ENCODE data around the gene CNOT3. TPM values are rescaled to one million over a fixed set of nuclear protein-coding genes. Genes with fewer than 3 reads are reported as not detected.

The CNOT3 gene
- total RNA-seq, 2 experiments from 2014 or later = 26.7 to 28.7 TPM

- Histone ChIP-seq H3K27me3 (ENCODE audit: control insufficient read depth in 1 of 2, insufficient read depth in 2 of 2, low read length in 2 of 2) (no peaks in the 10 kb centered on the region), H3K4me1 (ENCODE audit: insufficient read depth, low read length) (peaks cover 19% of the 10 kb centered on the region), H3K36me3 (ENCODE audit: insufficient read depth, low read length) (peaks cover 3% of the 10 kb centered on the region), H3K9me3 (ENCODE audit: control insufficient read depth in 1 of 2, insufficient read depth in 1 of 2, low read length in 2 of 2) (no peaks in the 10 kb centered on the region), H3K27ac (ENCODE audit: low read depth in 1 of 2, low read length in 2 of 2) (no peak within 1 kb of the TSS), H3K4me3 (ENCODE audit: low read length) (no peak within 1 kb of the TSS)
- no peak within 1 kb of the TSS for H3K27ac Mint-ChIP-seq
- ChIA-PET CTCF (interaction anchor here (1.1 kb wide), 1 partner anchor 14 kb away, joined by 4 read pairs; no protein-coding TSS in a partner anchor), POLR2A (interaction anchor here (0.6 to 2.3 kb wide), 3 partner anchors 18 to 36 kb away, joined by 3 to 8 read pairs (median 3); partner anchors contain the start of genes CNOT3 and TSEN34)
- intact Hi-C loops (cut with DNase I, micrococcal nuclease) = no loop called here
- no peaks in the 10 kb centered on the region for H3K4me1 Mint-ChIP-seq (ENCODE audit: low read depth)
- H3K36me3 Mint-ChIP-seq (ENCODE audit: low read depth) = no peaks in the 10 kb centered on the region
- H3K27me3 Mint-ChIP-seq = no peaks in the 10 kb centered on the region
- no peak for TF ChIP-seq CTCF (IDR thresholded peaks at IDR 0.05)
- ATAC-seq (ENCODE audit: poor library complexity) (no peak), DNase-seq (peak in 2 of 14 experiments; percentile 25 to 46)
- no peak within 1 kb of the TSS for H3K4me3 Mint-ChIP-seq
- H3K9me3 Mint-ChIP-seq = no peaks in the 10 kb centered on the region
Measured at GRCh38 chr19:54172471-54173358, 35.2 kb downstream of the CNOT3 start, which contains the start of gene TMC4. Gene TMC4 (minus strand): TSS chr19:54173160. CDS start chr19:54173117, 43 bp downstream.

DNA sequence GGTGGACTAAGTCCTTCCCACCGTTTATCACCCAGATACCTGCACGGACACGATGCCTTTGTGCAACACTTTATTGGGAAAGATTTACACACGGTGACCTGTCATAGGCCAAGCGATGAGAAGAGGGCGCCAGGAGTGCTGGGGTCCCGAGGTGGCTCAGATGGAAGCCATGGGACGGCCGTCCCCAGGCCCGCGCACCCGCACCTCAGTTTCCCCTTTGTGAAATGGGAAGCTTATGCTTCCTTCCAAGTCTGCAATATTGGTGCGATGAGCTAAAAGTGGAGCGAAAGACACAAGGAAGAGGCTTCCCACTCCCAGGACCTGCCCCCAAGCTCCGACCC, 35.8 kb downstream of the CNOT3 start:
- Histone ChIP-seq H3K4me1 (ENCODE audit: insufficient read depth, low read length) (peaks cover 16% of the 10 kb centered on the region), H3K27ac (ENCODE audit: low read depth in 1 of 2, low read length in 2 of 2) (no peak overlapping the region), H3K27me3 (ENCODE audit: control insufficient read depth in 1 of 2, insufficient read depth in 2 of 2, low read length in 2 of 2) (no peaks in the 10 kb centered on the region), H3K9me3 (ENCODE audit: control insufficient read depth in 1 of 2, insufficient read depth in 1 of 2, low read length in 2 of 2) (no peaks in the 10 kb centered on the region), H3K4me3 (ENCODE audit: low read length) (no peak overlapping the region), H3K36me3 (ENCODE audit: insufficient read depth, low read length) (peaks cover 3% of the 10 kb centered on the region)
- TF ChIP-seq CTCF (IDR thresholded peaks at IDR 0.05) = no peak
- DNase-seq (no peak), ATAC-seq (ENCODE audit: poor library complexity) (no peak)
- H3K4me1 Mint-ChIP-seq (ENCODE audit: low read depth) = no peaks in the 10 kb centered on the region
- peaks cover 3% of the 10 kb centered on the region for H3K36me3 Mint-ChIP-seq (ENCODE audit: low read depth)
- no peak overlapping the region for H3K4me3 Mint-ChIP-seq
- no peaks in the 10 kb centered on the region for H3K27me3 Mint-ChIP-seq
- ChIA-PET CTCF (interaction anchor here (1.1 kb wide), 1 partner anchor 13 kb away, joined by 4 read pairs; no protein-coding TSS in a partner anchor), POLR2A (interaction anchor here (0.6 to 2.3 kb wide), 3 partner anchors 18 to 36 kb away, joined by 3 to 8 read pairs (median 3); partner anchors contain the start of genes CNOT3 and TSEN34)
- H3K27ac Mint-ChIP-seq = no peak overlapping the region
- intact Hi-C loops (cut with DNase I, micrococcal nuclease) = no loop called here
- H3K9me3 Mint-ChIP-seq = no peaks in the 10 kb centered on the region

- Histone ChIP-seq H3K9me3 (ENCODE audit: control insufficient read depth in 1 of 2, insufficient read depth in 1 of 2, low read length in 2 of 2) (no peaks in the 10 kb centered on the region), H3K36me3 (ENCODE audit: insufficient read depth, low read length) (peaks cover 3% of the 10 kb centered on the region), H3K4me1 (ENCODE audit: insufficient read depth, low read length) (peaks cover 12% of the 10 kb centered on the region), H3K4me3 (ENCODE audit: low read length) (no peak overlapping the region), H3K27ac (ENCODE audit: low read depth in 1 of 2, low read length in 2 of 2) (no peak overlapping the region), H3K27me3 (ENCODE audit: control insufficient read depth in 1 of 2, insufficient read depth in 2 of 2, low read length in 2 of 2) (no peaks in the 10 kb centered on the region)
- peaks cover 10% of the 10 kb centered on the region for H3K36me3 Mint-ChIP-seq (ENCODE audit: low read depth)
- CTCF ChIA-PET = interaction anchor here (1.1 kb wide), 1 partner anchor 12 kb away, joined by 4 read pairs; no protein-coding TSS in a partner anchor
- POLR2A ChIA-PET = interaction anchor here (0.7 to 2.3 kb wide), 3 partner anchors 15 to 37 kb away, joined by 3 to 8 read pairs (median 3); partner anchors contain the start of genes CNOT3, MBOAT7 and TSEN34
- no peak overlapping the region for H3K27ac Mint-ChIP-seq
- peak in 1 of 14 experiments; percentile 22 for DNase-seq
- no peaks in the 10 kb centered on the region for H3K9me3 Mint-ChIP-seq
- ATAC-seq (ENCODE audit: poor library complexity) = no peak
- intact Hi-C loops (cut with DNase I, micrococcal nuclease) = no loop called here
- no peaks in the 10 kb centered on the region for H3K4me1 Mint-ChIP-seq (ENCODE audit: low read depth)
- no peak overlapping the region for H3K4me3 Mint-ChIP-seq
- no peaks in the 10 kb centered on the region for H3K27me3 Mint-ChIP-seq
- no peak for TF ChIP-seq CTCF (IDR thresholded peaks at IDR 0.05)
Measured at GRCh38 chr19:54173951-54174834, 36.6 kb downstream of the CNOT3 start.
